Left renal pelvis (tissue), 4 donors: ENCODE data around the gene SKIL. TPM values are rescaled to one million over a fixed set of nuclear protein-coding genes. Genes with fewer than 3 reads are reported as not detected.
"Not testable (repeated sequence)": the region's sequence is repeated elsewhere in the genome, so short reads cannot be mapped to it uniquely, and the experiment has no call there.

Experiments
- DNase-seq, 4 donors: peaks; one replicate each; pipeline ENCODE4 v3.0.0-alpha.2; 2013; ENCODE audit warnings: low read depth in 4 of 4, low spot score in 3 of 4
- polyA plus RNA-seq, 4 donors: library from polyadenylated mRNA; unstranded; fragments of 120-200 nt; gene quantifications; one replicate each; pipeline ENCODE4 v1.2.1, GENCODE V29; 2013; ENCODE audit not compliant: insufficient read length in 4 of 4

Gene SKIL, protein sequence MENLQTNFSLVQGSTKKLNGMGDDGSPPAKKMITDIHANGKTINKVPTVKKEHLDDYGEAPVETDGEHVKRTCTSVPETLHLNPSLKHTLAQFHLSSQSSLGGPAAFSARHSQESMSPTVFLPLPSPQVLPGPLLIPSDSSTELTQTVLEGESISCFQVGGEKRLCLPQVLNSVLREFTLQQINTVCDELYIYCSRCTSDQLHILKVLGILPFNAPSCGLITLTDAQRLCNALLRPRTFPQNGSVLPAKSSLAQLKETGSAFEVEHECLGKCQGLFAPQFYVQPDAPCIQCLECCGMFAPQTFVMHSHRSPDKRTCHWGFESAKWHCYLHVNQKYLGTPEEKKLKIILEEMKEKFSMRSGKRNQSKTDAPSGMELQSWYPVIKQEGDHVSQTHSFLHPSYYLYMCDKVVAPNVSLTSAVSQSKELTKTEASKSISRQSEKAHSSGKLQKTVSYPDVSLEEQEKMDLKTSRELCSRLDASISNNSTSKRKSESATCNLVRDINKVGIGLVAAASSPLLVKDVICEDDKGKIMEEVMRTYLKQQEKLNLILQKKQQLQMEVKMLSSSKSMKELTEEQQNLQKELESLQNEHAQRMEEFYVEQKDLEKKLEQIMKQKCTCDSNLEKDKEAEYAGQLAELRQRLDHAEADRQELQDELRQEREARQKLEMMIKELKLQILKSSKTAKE
- 10 to 100 TPM; 44.9 to 64.7 (median 52.2) TPM for polyA plus RNA-seq

- DNase-seq = peak; percentile 73 to 89 (median 84)
Measured at GRCh38 chr3:170357176-170358041, at the start of gene SKIL. SKIL (plus strand) TSS chr3:170357715; CDS start chr3:170360332, 2,617 bp downstream.

GRCh38 chr3:170309046-170309445, 48.5 kb upstream of the SKIL start:
- no peak for DNase-seq

DNA sequence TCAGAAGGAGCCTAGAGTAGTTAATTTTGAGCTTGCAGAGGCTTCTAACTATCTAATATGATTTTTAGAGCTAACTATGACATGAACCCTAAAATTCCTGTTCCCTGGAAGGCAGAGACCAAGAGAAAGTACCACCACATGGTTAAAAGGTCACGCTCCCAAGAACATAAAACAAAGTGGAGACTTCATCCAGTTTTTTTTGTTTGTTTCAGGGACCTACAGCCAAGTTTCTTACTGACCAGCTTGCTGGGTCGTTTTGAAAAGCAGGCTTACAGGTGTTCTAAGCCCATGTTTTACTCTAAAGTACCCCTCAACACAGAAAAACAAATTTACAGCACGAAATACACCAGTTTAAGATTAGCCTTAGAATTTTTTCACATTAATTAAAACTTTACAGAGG, 39.6 kb upstream of the SKIL start:
- no peak for DNase-seq

GRCh38 chr3:170320461-170321121, 36.9 kb upstream of the SKIL start:
- DNase-seq = no peak

DNA sequence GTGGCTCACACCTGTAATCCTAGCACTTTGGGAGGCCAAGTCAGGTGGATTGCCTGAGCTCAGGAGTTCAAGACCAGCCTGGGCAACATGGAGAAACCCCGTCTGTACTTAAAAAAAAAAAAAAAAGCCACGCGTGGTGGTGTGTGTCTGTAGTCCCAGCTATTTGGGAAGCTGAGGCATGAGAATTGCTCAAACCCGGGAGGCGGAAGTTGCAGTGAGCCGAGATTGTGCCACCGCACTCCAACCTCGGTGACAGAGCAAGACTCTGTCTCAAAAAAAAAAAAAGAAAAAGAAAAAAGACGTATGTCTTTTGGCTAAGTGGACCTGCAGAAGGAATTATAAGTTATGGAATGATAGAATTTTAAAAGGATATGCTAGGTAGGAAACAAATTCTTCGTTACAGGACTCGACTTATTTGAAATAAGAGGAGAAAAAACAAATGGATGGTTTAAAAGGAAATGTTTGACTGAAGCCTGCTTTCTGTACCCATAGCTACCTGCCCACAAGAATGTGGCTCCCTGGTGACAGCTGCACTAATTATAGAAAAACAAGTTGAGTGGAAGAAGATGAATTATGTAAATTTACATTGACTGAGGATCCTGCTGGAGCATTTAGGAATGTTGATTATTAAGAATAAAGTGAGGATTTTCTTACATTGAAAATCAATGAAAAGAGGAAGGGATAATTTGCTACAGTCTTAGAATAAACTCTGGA, 36.0 kb upstream of the SKIL start:
- DNase-seq = no peak

GRCh38 chr3:170322566-170323269, 34.8 kb upstream of the SKIL start:
- no peak for DNase-seq

GRCh38 chr3:170323331-170323730, 34.2 kb upstream of the SKIL start:
- DNase-seq = no peak

DNA sequence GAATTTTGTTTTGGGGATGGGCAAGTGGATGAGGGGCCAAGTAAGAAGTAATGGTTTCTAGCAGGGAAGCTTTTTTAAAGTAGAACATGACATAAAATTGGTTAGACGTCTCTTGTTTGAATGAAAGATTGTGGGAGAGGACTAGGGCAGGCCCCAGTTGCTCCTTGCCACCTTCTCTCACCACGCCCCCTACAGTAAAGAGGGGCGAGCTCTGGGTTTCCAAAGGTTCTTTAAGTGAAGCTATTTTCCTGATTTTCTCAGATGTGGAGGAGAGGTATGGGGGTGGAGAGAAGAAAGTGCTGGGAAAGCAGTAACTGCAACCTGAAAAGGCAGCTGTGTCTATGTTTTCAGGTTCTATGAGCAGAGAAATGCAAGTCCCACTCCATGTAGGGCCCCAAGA, 32.6 kb upstream of the SKIL start:
- no peak for DNase-seq

GRCh38 chr3:170327040-170327808, 30.3 kb upstream of the SKIL start:
- no peak for DNase-seq

DNA sequence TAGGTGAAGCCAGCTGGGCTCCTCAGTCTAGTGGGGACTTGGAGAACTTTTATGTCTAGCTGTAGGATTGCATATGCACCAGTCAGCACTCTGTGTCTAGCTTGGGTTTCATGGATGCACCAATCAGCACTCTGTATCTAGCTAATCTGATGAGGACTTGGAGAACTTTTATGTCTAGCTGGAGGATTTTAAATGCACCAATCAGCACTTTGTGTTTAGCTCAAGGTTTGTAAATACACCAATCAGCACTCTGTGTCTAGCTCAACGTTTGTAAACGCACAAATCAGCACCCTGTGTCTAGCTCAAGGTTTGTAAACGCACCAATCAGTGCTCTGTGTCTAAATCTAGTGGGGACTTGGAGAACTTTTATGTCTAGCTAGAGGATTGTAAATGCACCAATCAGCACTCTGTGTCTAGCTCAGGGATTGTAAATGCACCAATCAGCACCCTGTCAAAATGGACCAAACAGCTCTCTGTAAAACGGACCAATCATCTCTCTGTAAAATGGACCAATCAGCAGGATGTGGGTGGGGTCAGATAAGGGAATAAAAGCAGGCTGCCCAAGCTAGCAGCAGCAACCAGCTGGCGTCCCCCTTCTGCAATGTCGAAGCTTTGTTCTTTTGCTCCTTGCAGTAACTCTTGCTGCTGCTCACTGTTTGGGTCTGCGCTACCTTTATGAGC, 29.5 kb upstream of the SKIL start:
- DNase-seq = not testable (repeated sequence)

- DNase-seq = no peak
Measured at GRCh38 chr3:170330366-170330765, 27.1 kb upstream of the SKIL start.

DNA sequence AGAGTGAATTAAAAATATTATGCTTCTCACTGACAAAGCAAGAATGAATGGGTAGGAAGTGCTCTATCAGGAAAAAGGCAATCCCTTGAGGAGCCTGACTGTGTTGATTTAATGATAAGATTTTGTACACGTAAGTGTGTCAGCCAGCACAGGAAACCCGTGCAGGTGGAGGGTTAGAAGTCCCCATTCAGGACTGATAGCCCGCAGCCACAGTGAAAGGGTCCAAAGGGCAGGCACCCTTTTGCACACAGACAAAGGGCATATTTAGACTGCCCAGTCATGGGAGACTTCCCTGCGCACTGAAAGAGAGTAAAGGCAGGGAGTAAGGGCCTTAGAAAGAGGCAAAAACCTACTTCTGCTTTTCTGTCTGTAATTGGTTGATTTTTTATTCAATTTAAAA, 26.4 kb upstream of the SKIL start:
- no peak for DNase-seq

DNA sequence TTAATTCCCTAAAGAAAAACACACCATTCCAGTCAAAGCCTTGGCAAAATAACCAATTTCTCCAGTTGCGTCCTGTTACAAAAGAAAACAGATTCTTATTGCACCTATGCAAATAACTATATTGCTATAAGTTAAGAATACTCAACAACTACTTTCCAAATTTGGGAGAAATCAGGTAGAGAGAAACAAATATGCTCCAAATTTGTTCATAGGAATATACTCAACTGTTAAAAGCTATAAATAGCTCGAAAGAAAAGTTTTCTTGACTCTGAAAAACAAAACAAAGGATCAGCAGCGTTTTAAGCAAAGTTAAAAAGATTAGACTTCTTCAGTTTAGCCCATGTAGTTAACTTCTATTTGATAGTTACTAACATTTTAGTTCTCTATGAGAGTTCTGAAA, 20.1 kb upstream of the SKIL start:
- no peak for DNase-seq

DNA sequence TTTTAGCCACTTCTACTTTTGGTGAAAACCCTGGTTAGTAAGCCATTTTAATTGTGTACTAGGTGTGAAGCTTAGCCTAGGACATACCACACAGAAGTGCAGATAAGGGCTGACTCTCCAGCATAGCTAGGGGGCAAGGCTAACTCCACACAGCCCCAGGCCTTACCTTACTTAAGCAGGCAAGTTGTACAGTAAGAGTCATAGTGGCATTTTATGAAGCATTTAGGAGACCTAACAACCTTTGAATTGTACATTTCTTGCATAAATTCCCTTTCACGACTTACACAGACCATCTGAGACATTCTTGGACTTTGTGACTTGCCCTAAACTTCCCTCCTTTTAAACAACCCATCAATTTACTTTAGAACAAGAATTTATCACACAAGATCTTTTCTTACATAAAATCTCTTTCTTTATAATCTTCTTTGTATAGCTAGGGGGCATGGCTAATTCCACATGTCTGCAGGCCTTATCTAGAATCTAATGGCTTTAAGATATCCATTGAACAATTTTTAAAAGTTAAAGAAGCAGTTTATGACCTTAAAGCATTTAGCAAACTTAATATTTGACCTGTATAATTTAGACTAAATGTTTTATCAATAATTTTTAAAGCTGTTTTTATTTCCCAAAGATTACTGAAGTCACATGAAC, 18.7 kb upstream of the SKIL start:
- no peak for DNase-seq

DNA sequence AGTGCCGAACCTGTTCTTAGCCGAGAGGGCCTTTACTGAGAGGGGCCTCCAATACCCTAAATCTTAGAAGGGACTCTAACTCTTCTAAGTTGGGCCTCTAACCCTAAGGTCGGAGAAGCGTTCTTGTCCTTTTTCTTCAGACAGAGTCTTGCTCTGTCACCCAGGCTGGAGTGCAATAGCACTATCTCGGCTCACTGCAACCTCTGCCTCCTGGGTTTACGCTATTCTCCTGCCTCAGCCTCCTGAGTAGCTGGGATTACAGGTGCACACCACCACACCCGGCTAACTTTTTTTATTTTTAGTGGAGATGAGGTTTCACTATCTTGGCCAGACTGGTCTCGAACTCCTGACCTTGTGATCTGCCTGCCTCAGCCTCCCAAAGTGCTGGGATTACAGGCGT, 15.2 kb upstream of the SKIL start:
- not testable (repeated sequence) for DNase-seq

DNA sequence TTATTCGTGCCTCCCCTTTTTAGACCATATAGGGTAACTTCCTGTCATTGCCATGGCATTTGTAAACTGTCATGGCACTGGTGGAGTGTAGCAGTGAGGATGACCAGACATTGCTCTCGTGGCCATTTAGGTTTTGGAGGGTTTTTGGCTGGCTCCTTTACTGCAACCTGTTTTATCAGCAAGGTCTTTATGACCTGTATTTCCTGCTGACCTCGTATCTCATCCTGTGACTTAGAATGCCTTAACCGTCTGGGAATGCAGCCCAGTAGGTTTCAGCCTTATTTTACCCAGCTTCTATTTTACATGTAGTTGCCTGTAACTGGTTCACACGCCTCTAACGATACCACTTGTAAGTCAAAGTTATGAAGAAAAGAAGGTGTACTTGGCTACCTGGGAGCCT, 13.7 kb upstream of the SKIL start:
- not testable (repeated sequence) for DNase-seq

DNA sequence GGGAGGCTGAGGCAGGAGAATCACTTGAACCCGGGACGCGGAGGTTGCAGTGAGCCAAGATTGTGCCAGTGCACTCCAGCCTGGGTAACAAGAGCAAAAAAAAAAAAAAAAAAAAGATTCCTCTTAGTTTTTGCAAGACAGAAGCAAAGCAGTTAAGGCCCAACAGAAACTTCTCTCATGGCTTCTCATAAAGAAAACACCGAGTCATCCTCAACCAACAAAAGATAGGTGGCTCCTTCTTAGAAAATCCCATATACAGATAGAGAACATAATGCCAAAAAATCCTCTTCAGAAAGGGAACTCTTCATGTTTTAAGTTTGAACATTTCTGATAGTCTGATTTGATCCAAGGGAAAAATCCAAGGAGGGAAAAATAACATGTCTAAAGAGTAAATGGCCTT, 12.5 kb upstream of the SKIL start:
- no peak for DNase-seq
